HG03378 (cell line): ENCODE results near the gene TBC1D22B.
"Not testable (repeated sequence)": the region's sequence is repeated elsewhere in the genome, so short reads cannot be mapped to it uniquely, and the experiment has no call there.

Source experiments
- ATAC-seq: cut with Tn5 transposase; IDR thresholded peaks from one replicate; pipeline ENCODE4 v1.9.1; 2021; ENCODE audit warnings: mild to moderate bottlenecking, moderate library complexity; ENCODE audit not compliant: unreplicated experiment

TBC1D22B gene

GRCh38 chr6:37319856-37320480 lies 62.4 kb downstream of the TBC1D22B start:
- ATAC-seq, result no peak

- ATAC-seq, result no peak
Measured at GRCh38 chr6:37320646-37321045, 63.1 kb downstream of the TBC1D22B start.

GRCh38 chr6:37321101-37321500 lies 63.5 kb downstream of the TBC1D22B start:
- ATAC-seq, result no peak

GRCh38 chr6:37321516-37322415 lies 64.2 kb downstream of the TBC1D22B start:
- ATAC-seq, result no peak

GRCh38 chr6:37323580-37323979 lies 66.0 kb downstream of the TBC1D22B start:
- ATAC-seq, result no peak

GRCh38 chr6:37324131-37325033 lies 66.8 kb downstream of the TBC1D22B start:
- ATAC-seq, result no peak

GRCh38 chr6:37330345-37330744 lies 72.8 kb downstream of the TBC1D22B start:
- ATAC-seq, result not testable (repeated sequence)

GRCh38 chr6:37331047-37331446 lies 73.5 kb downstream of the TBC1D22B start:
- ATAC-seq, result no peak

- no peak for ATAC-seq
Measured at GRCh38 chr6:37332894-37333293, 75.3 kb downstream of the TBC1D22B start.

GRCh38 chr6:37334047-37334446 lies 76.5 kb downstream of the TBC1D22B start:
- ATAC-seq, result no peak

- ATAC-seq, result not testable (repeated sequence)
Measured at GRCh38 chr6:37338317-37338716, 80.7 kb downstream of the TBC1D22B start.

- no peak for ATAC-seq
Measured at GRCh38 chr6:37338745-37339255, 81.2 kb downstream of the TBC1D22B start.

GRCh38 chr6:37339741-37340638 lies 82.4 kb downstream of the TBC1D22B start:
- no peak for ATAC-seq

- no peak for ATAC-seq
Measured at GRCh38 chr6:37340639-37340943, 83.0 kb downstream of the TBC1D22B start.

- ATAC-seq, result no peak
Measured at GRCh38 chr6:37343248-37343647, 85.7 kb downstream of the TBC1D22B start.

- no peak for ATAC-seq
Measured at GRCh38 chr6:37344308-37344707, 86.7 kb downstream of the TBC1D22B start.

GRCh38 chr6:37345804-37346203 lies 88.2 kb downstream of the TBC1D22B start:
- not testable (repeated sequence) for ATAC-seq

- ATAC-seq, result no peak
Measured at GRCh38 chr6:37347177-37347576, 89.6 kb downstream of the TBC1D22B start.

GRCh38 chr6:37347670-37348111 lies 90.1 kb downstream of the TBC1D22B start:
- no peak for ATAC-seq

GRCh38 chr6:37351027-37351426 lies 93.5 kb downstream of the TBC1D22B start:
- no peak for ATAC-seq
